SK-N-SH treated with all-trans-retinoic acid at 6 μM for 48 hours (cell line): ENCODE data around the gene TEN1.

ENCODE experiments used
- ARNTL ChIP-seq: fragments of 450-650 bp; formaldehyde crosslinking; IDR thresholded peaks from 2 replicates; pipeline ENCODE4 v1.5.0; 2020; ENCODE audit warnings: low read depth, mild to moderate bottlenecking, moderate library complexity, borderline replicate concordance
- CSRNP3 ChIP-seq: fragments of 250-450 bp; sonication (Bioruptor Pico); IDR thresholded peaks from 2 replicates; pipeline ENCODE4 v1.5.1; 2021; ENCODE audit warnings: mild to moderate bottlenecking, moderate library complexity
- PATZ1 ChIP-seq: fragments of 250-450 bp; sonication (Bioruptor Pico); IDR thresholded peaks from 2 replicates; pipeline ENCODE4 v1.8.0; 2020; ENCODE audit warnings: mild to moderate bottlenecking, moderate library complexity, borderline replicate concordance
- ZC3H10 ChIP-seq: fragments of 250-450 bp; sonication (Bioruptor Pico); IDR thresholded peaks from 2 replicates; pipeline ENCODE4 v1.5.1; 2021; ENCODE audit warnings: mild to moderate bottlenecking, moderate library complexity
- ZFP30 ChIP-seq: fragments of 450-650 bp; formaldehyde crosslinking; IDR thresholded peaks from 2 replicates; pipeline ENCODE4 v1.5.0; 2022; ENCODE audit warnings: mild to moderate bottlenecking, moderate library complexity
- ZNF70 ChIP-seq: fragments of 450-650 bp; formaldehyde crosslinking; IDR thresholded peaks from 2 replicates; pipeline ENCODE4 v1.5.0; 2020; ENCODE audit warnings: mild to moderate bottlenecking, moderate library complexity

GRCh38 chr17:76000755-76001521 is 21.9 kb downstream of the TEN1 start, which contains the start of gene CDK3:
- TF ChIP-seq ZNF70 (CRISPR knock-in tag) (no peak), CSRNP3 (CRISPR knock-in tag) (no peak), ZFP30 (CRISPR knock-in tag) (no peak), ZC3H10 (CRISPR knock-in tag) (no peak), PATZ1 (CRISPR knock-in tag) (no peak), ARNTL (CRISPR knock-in tag) (no peak)
